Adrenal gland (tissue), 5 donors: ENCODE measurements around the gene MLYCD.

Experiments used
- POLR2A ChIP-seq, 2 donors: fragments of 450-650 bp; IDR thresholded peaks; one replicate each; pipeline ENCODE4 v1.6.1; 2017; ENCODE audit warnings: antibody characterized with exemption in 2 of 2, mild to moderate bottlenecking in 2 of 2, moderate library complexity in 1 of 2
- TF ChIP-seq, protein P1 (sequence below), 6 experiments: fragments of 450-650 bp in 4 of 6; fragments of 200-600 bp in 2 of 6; sonication (generic) in 1 of 6; IDR thresholded peaks; 1 replicate in 5 of 6; 2 replicates in 1 of 6; pipeline versions ENCODE4 v1.5.1 to v1.8.0; 2016 to 2021; ENCODE audit warnings: antibody characterized with exemption in 6 of 6, mild to moderate bottlenecking in 2 of 6, moderate library complexity in 1 of 6
- donor health status: DM: no; HTN: no; CAD: no.

DNA sequence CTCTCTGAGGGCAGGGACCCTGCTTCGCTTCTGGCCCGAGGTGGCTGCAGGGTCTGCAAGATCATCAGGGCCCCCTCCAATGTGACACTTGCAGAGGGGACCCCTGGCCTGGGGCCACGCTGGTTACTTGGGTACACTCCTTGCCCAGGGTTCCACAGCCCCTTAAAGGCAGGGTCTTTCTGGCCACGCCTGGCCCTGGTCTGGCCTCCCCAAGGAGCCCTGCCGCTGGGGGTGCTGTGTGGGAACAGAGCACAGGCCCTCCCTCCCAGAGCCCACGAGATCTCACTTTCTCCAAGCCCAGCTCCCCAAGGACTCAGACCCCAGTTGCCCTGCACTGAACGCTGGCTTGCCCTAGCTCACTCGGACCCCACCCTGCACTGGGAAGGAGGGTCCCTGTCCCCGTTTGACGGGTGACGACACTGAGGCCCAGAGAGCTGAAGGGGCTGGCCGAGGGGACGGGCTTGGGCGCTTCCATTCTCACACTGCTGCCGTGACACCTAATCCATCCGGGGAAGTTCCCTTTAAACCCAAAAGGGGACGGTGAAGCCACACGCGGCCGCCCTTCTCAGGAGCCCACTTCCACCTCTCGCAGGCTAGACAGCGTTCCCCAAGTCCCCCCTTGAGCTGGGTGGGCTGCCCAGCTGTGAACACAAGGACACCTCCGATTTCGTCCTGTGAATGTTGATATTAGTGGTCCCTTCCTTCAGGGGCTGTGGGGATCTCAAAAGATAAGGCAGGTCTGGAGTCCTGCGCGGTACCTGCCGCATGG lies 27.2 kb downstream of the MLYCD start:
- TF ChIP-seq POLR2A (IDR thresholded peaks at IDR 0.05), result no peak
- TF ChIP-seq, protein P1, sequence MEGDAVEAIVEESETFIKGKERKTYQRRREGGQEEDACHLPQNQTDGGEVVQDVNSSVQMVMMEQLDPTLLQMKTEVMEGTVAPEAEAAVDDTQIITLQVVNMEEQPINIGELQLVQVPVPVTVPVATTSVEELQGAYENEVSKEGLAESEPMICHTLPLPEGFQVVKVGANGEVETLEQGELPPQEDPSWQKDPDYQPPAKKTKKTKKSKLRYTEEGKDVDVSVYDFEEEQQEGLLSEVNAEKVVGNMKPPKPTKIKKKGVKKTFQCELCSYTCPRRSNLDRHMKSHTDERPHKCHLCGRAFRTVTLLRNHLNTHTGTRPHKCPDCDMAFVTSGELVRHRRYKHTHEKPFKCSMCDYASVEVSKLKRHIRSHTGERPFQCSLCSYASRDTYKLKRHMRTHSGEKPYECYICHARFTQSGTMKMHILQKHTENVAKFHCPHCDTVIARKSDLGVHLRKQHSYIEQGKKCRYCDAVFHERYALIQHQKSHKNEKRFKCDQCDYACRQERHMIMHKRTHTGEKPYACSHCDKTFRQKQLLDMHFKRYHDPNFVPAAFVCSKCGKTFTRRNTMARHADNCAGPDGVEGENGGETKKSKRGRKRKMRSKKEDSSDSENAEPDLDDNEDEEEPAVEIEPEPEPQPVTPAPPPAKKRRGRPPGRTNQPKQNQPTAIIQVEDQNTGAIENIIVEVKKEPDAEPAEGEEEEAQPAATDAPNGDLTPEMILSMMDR (IDR thresholded peaks at IDR 0.05), result no peak
